GM23338 (cell line): ENCODE data around the gene HSPBP1. TPM values are rescaled to one million over a fixed set of nuclear protein-coding genes. Genes with fewer than 3 reads are reported as not detected.

ENCODE experiments used
- ATAC-seq: fragments of 200-7000 bp; cut with Tn5 transposase; 3 replicates; pipeline ENCODE4 v1.9.1; 2020
- DNase-seq: peaks from one replicate; pipeline ENCODE4 v3.0.0-alpha.2; 2015; ENCODE audit warnings: low spot score
- H2AFZ ChIP-seq: fragments of 200-600 bp; sonication (generic); 2 replicates; pipeline ENCODE4 v1.8.0; 2016; ENCODE audit warnings: antibody characterized with exemption, mild to moderate bottlenecking, moderate library complexity
- H3F3A ChIP-seq: fragments of 200-600 bp; sonication (generic); replicated peaks from 2 replicates; pipeline ENCODE4 v1.8.0; 2017; ENCODE audit warnings: antibody characterized with exemption, mixed run types, low read depth
- H3K27ac ChIP-seq: fragments of 200-600 bp; sonication (generic); 2 replicates; pipeline ENCODE4 v1.6.1; 2016; ENCODE audit warnings: low read depth
- H3K27me3 ChIP-seq: fragments of 200-600 bp; sonication (generic); 2 replicates; pipeline ENCODE4 v1.8.0; 2016; ENCODE audit warnings: mild to moderate bottlenecking, mixed run types, moderate library complexity; ENCODE audit not compliant: insufficient read depth
- H3K36me3 ChIP-seq: fragments of 200-600 bp; sonication (generic); 2 replicates; pipeline ENCODE4 v1.8.0; 2016; ENCODE audit warnings: mild to moderate bottlenecking; ENCODE audit not compliant: insufficient read depth
- H3K4me1 ChIP-seq: fragments of 200-600 bp; sonication (generic); 2 replicates; pipeline ENCODE4 v1.8.0; 2016; ENCODE audit warnings: mild to moderate bottlenecking, moderate library complexity; ENCODE audit not compliant: insufficient read depth
- H3K4me2 ChIP-seq: fragments of 200-600 bp; sonication (generic); 2 replicates; pipeline ENCODE4 v1.7.1; 2017; ENCODE audit warnings: mixed run types
- H3K4me3 ChIP-seq: fragments of 200-600 bp; sonication (generic); 2 replicates; pipeline ENCODE4 v1.6.1; 2016; ENCODE audit warnings: mixed run types
- H3K79me2 ChIP-seq: fragments of 200-600 bp; sonication (generic); replicated peaks from 2 replicates; pipeline ENCODE4 v1.8.0; 2017; ENCODE audit warnings: mild to moderate bottlenecking; ENCODE audit not compliant: insufficient read depth
- H3K9me2 ChIP-seq: fragments of 200-600 bp; sonication (generic); 2 replicates; pipeline ENCODE4 v1.8.0; 2017; ENCODE audit not compliant: insufficient read depth
- H4K20me1 ChIP-seq: fragments of 200-600 bp; sonication (generic); replicated peaks from 2 replicates; pipeline ENCODE4 v1.8.0; 2017; ENCODE audit warnings: mild to moderate bottlenecking; ENCODE audit not compliant: insufficient read depth
- H3K27ac Mint-ChIP-seq: 2 replicates; pipeline ENCODE4 v1.8.0; 2020; ENCODE audit warnings: inconsistent platforms, mild to moderate bottlenecking, moderate library complexity, mixed read lengths
- H3K27me3 Mint-ChIP-seq: 3 replicates; pipeline ENCODE4 v1.8.0; 2022; ENCODE audit warnings: low read depth, mild to moderate bottlenecking, moderate library complexity, mixed read lengths, inconsistent platforms; ENCODE audit not compliant: insufficient read depth, poor library complexity
- H3K36me3 Mint-ChIP-seq: 3 replicates; pipeline ENCODE4 v1.8.0; 2021; ENCODE audit warnings: low read depth, mild to moderate bottlenecking, inconsistent platforms, moderate library complexity, mixed read lengths
- H3K4me1 Mint-ChIP-seq: 3 replicates; pipeline ENCODE4 v1.8.0; 2020; ENCODE audit warnings: mild to moderate bottlenecking, inconsistent platforms, mixed read lengths
- H3K4me3 Mint-ChIP-seq: 3 replicates; pipeline ENCODE4 v1.8.0; 2021; ENCODE audit warnings: moderate library complexity, mild to moderate bottlenecking, inconsistent platforms, mixed read lengths
- H3K9me3 Mint-ChIP-seq: 3 replicates; pipeline ENCODE4 v1.8.0; 2020; ENCODE audit warnings: moderate library complexity, mild to moderate bottlenecking, inconsistent platforms, mixed read lengths
- CREB1 ChIP-seq: fragments of 250-450 bp; sonication (Bioruptor Pico); IDR thresholded peaks from 2 replicates; pipeline ENCODE4 v1.5.0; 2020; ENCODE audit warnings: low read depth, mild to moderate bottlenecking, moderate library complexity
- CTCF ChIP-seq, 2 experiments: fragments of 200-600 bp in 1 of 2; sonication (generic) in 1 of 2; conservative IDR thresholded peaks; 2 replicates each; pipeline versions ENCODE4 v1.5.1 to v1.6.1; 2016 to 2017; ENCODE audit warnings: antibody characterized with exemption in 2 of 2, low read depth in 2 of 2, mild to moderate bottlenecking in 2 of 2, moderate library complexity in 1 of 2
- EZH2 ChIP-seq: fragments of 200-600 bp; sonication (generic); IDR thresholded peaks from one replicate; pipeline ENCODE4 v1.8.0; 2017; ENCODE audit warnings: antibody characterized with exemption, mild to moderate bottlenecking, low read depth; ENCODE audit not compliant: unreplicated experiment
- JUNB ChIP-seq: IDR thresholded peaks from one replicate; pipeline ENCODE4 v1.6.1; 2016; ENCODE audit warnings: antibody characterized with exemption; ENCODE audit not compliant: unreplicated experiment
- REST ChIP-seq: IDR thresholded peaks from one replicate; pipeline ENCODE4 v1.6.1; 2018; ENCODE audit warnings: antibody characterized with exemption; ENCODE audit not compliant: unreplicated experiment
- polyA plus RNA-seq: library from polyadenylated mRNA; unstranded; fragments of >200 nt; fragmentation: Nextera tagmentation; extraction: Ambion mirVana; gene quantifications from 2 replicates; pipeline ENCODE4 v1.2.1, GENCODE V29; 2016
- total RNA-seq: library from RNA; depleted of rRNA; stranded (reverse); fragments of >200 nt; shearing (Covaris generic); gene quantifications from 2 replicates; pipeline ENCODE4 v1.2.3, GENCODE V29; 2014
- TF ChIP-seq, protein P1 (sequence below): fragments of 250-450 bp; sonication (Bioruptor Pico); IDR thresholded peaks from 2 replicates; pipeline ENCODE4 v1.5.0; 2020; ENCODE audit warnings: mild to moderate bottlenecking, moderate library complexity

HSPBP1 gene
- total and polyA plus RNA-seq, 2 experiments from 2014 or later = 83.6 to 91.1 TPM

DNA sequence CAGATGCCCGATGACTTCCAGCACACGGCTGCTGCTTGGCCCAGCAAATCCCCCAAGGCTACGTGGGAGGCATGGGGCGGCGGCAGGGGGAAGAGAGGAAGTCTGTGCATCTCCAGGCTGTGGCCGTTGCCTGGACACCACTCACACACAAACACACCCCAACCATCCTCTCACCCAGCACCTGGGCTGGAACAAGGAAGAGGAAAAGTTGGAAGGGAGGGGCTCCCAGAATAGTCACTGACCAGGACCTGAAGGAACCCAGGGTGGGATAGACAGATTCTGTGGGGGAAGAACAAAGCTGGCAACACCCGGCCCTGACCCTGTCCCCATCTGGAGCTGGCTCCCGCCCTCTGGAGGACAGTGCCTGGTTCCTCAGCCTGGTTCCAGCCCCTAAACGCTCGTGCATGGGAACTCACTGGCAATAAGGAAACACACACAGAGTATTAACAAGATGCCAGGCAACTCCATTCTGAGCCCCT is 32.2 kb downstream of the HSPBP1 start:
- Histone ChIP-seq H4K20me1 (no peaks in the 10 kb centered on the region; the same call in none of the 2 replicates), H3K9me2 (no peaks in the 10 kb centered on the region), H3K4me3 (no peak overlapping the region), H3K27ac (no peak overlapping the region), H3K4me1 (no peaks in the 10 kb centered on the region), H3K36me3 (no peaks in the 10 kb centered on the region; the same call in 1 of the 2 replicates), H3K79me2 (peaks cover 53% of the 10 kb centered on the region), H3K4me2 (no peak overlapping the region), H3F3A (no peaks in the 10 kb centered on the region), H3K27me3 (no peaks in the 10 kb centered on the region), H2AFZ (no peak overlapping the region)
- Mint-ChIP-seq H3K4me3 (no peak overlapping the region), H3K36me3 (peaks cover 22% of the 10 kb centered on the region; the same call in 2 of the 3 replicates), H3K27me3 (peaks cover 9% of the 10 kb centered on the region), H3K27ac (no peak overlapping the region), H3K4me1 (peaks cover 7% of the 10 kb centered on the region; the same call in 2 of the 3 replicates), H3K9me3 (no peaks in the 10 kb centered on the region)
- TF ChIP-seq EZH2 (no peak), CREB1 (CRISPR knock-in tag) (no peak), CTCF (conservative IDR thresholded peaks at IDR 0.05; ENCODE audit: low read depth in 2 of 2) (peak; percentile 8 to 35; a peak in 2 of 4 replicates), REST (no peak), JUNB (no peak)
- TF ChIP-seq, protein P1, sequence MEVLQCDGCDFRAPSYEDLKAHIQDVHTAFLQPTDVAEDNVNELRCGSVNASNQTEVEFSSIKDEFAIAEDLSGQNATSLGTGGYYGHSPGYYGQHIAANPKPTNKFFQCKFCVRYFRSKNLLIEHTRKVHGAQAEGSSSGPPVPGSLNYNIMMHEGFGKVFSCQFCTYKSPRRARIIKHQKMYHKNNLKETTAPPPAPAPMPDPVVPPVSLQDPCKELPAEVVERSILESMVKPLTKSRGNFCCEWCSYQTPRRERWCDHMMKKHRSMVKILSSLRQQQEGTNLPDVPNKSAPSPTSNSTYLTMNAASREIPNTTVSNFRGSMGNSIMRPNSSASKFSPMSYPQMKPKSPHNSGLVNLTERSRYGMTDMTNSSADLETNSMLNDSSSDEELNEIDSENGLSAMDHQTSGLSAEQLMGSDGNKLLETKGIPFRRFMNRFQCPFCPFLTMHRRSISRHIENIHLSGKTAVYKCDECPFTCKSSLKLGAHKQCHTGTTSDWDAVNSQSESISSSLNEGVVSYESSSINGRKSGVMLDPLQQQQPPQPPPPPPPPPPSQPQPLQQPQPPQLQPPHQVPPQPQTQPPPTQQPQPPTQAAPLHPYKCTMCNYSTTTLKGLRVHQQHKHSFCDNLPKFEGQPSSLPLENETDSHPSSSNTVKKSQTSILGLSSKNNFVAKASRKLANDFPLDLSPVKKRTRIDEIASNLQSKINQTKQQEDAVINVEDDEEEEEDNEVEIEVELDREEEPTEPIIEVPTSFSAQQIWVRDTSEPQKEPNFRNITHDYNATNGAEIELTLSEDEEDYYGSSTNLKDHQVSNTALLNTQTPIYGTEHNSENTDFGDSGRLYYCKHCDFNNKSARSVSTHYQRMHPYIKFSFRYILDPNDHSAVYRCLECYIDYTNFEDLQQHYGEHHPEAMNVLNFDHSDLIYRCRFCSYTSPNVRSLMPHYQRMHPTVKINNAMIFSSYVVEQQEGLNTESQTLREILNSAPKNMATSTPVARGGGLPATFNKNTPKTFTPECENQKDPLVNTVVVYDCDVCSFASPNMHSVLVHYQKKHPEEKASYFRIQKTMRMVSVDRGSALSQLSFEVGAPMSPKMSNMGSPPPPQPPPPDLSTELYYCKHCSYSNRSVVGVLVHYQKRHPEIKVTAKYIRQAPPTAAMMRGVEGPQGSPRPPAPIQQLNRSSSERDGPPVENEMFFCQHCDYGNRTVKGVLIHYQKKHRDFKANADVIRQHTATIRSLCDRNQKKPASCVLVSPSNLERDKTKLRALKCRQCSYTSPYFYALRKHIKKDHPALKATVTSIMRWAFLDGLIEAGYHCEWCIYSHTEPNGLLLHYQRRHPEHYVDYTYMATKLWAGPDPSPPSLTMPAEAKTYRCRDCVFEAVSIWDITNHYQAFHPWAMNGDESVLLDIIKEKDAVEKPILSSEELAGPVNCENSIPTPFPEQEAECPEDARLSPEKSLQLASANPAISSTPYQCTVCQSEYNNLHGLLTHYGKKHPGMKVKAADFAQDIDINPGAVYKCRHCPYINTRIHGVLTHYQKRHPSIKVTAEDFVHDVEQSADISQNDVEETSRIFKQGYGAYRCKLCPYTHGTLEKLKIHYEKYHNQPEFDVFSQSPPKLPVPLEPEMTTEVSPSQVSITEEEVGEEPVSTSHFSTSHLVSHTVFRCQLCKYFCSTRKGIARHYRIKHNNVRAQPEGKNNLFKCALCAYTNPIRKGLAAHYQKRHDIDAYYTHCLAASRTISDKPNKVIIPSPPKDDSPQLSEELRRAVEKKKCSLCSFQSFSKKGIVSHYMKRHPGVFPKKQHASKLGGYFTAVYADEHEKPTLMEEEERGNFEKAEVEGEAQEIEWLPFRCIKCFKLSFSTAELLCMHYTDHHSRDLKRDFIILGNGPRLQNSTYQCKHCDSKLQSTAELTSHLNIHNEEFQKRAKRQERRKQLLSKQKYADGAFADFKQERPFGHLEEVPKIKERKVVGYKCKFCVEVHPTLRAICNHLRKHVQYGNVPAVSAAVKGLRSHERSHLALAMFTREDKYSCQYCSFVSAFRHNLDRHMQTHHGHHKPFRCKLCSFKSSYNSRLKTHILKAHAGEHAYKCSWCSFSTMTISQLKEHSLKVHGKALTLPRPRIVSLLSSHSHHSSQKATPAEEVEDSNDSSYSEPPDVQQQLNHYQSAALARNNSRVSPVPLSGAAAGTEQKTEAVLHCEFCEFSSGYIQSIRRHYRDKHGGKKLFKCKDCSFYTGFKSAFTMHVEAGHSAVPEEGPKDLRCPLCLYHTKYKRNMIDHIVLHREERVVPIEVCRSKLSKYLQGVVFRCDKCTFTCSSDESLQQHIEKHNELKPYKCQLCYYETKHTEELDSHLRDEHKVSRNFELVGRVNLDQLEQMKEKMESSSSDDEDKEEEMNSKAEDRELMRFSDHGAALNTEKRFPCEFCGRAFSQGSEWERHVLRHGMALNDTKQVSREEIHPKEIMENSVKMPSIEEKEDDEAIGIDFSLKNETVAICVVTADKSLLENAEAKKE (CRISPR knock-in tag) = no peak
- peak; percentile 40 for ATAC-seq
- DNase-seq = no peak
